Neural progenitor cell (in vitro differentiated cells): Measurements from ENCODE around the gene COQ7.

Experiments used
- CTCF ChIP-seq: fragments of 200-600 bp; sonication (generic); IDR thresholded peaks from 2 replicates; pipeline ENCODE4 v1.5.1; 2017; ENCODE audit warnings: antibody characterized with exemption, mild to moderate bottlenecking
- EZH2 ChIP-seq: fragments of 200-600 bp; sonication (generic); IDR thresholded peaks from 2 replicates; pipeline ENCODE4 v1.6.1; 2017; ENCODE audit warnings: antibody characterized with exemption, mild to moderate bottlenecking, moderate library complexity
- EZH2phosphoT487 ChIP-seq: fragments of 200-600 bp; sonication (generic); IDR thresholded peaks from 2 replicates; pipeline ENCODE4 v1.6.1; 2017; ENCODE audit warnings: antibody characterized with exemption

DNA sequence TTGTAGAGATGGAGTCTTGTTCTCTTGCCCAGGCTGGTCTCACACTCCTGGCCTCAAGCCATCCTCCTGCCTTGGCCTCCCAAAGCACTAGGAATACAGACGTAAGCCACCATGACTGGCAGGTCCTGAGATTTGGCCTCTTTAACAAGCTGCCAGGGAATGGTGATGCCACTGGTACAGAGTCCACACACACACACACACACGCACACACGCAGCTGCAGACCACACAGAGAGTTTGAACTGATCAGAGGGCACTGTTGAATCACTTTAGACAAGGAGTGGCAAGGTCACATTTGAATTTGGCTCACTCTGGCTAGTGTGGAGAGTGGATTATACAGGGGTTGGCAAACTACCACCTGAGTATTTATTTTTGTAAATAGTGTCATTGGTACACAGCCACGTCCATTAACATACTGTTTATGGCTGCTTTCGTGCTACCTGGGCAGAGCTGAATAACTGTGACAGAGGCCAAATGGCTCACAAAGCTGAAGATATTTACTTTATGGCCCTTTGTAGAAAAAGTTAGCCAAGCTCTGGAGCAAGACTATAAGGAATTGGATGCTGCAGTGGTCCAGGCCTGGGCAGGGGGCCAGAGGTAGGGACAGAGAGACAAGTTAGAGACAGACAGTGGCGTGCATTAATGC is 56.2 kb downstream of the COQ7 start:
- TF ChIP-seq CTCF: no peak
- no peak for TF ChIP-seq EZH2
- TF ChIP-seq EZH2phosphoT487: no peak
